Activated CD4-positive, alpha-beta T cell treated with anti-CD3 and anti-CD28 coated beads, Interleukin-2, Interleukin-6, amounts not matched to agents 100 ng/mL and 50 ng/mL, durations not matched to agents 16 hours and 8 hours (primary cell): ENCODE results near the gene ANAPC15.
"Not testable (repeated sequence)": the region's sequence is repeated elsewhere in the genome, so short reads cannot be mapped to it uniquely, and the experiment has no call there.

ENCODE experiments used
- DNase-seq: peaks from one replicate; pipeline ENCODE4 v3.0.0-alpha.2; 2020

The ANAPC15 gene

DNA sequence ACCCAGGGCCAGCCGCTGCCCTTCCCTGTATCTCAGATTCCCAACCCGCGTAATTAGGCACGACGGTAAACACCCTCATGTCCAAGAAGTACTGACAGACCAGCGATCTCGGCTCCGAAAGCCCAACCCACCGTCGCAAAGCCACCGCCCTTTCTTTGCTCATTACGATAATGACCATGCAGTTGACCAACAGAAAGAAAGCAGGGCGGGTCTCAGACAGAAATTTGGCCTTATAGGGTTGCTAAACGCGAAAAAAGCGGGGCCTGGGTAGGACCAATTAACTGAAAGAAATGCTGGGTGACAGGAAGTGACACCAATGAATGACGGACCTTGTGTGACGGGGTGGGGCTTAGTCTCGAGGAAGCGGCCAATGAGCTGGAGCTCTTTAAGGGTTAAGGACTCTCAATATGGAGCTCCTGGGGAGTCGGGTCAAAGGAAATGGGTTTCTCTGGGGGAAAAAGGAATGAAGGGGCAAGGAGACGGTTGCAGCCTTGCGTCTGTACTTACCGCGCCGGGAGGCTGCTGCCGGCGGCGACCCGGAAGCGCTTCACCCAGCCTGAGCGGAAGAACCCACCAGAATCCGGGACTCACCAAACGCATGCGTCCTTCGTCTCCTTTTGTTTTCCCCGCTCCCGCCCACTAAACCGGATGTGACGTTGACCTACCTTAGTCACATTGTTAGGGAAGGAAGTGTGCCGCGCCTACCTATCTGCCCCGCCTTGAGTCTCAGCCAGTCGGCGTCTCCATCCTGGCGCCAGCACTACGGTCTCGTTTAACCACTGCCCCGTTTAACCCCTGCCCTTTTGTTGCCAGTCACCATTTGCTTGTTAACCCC lies at the start of gene ANAPC15:
Gene ANAPC15, minus strand, starts transcription at position 553 of the 835 bp plus-strand sequence. CDS start 1,419 bp downstream, outside the sequence.
- peak; percentile 99 for DNase-seq

DNA sequence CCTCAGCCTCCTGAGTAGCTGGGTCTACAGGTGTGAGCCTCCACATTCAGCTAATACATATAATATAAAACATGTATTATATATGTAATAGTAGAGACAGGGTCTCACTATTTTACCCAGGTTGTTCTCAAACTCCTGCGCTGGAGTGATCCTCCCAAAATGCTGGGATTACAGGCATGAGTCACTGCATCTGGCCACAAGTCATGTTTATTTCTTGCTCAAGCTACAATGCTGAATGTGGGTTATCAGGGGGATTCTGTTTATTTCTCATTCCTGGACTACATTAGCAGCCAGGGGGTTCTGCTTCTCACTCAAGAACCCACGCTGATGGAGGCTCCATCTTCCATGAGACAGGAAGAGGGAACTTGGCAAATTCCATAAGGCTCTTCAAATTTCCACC lies 47.8 kb upstream of the ANAPC15 start:
- DNase-seq, result no peak

DNA sequence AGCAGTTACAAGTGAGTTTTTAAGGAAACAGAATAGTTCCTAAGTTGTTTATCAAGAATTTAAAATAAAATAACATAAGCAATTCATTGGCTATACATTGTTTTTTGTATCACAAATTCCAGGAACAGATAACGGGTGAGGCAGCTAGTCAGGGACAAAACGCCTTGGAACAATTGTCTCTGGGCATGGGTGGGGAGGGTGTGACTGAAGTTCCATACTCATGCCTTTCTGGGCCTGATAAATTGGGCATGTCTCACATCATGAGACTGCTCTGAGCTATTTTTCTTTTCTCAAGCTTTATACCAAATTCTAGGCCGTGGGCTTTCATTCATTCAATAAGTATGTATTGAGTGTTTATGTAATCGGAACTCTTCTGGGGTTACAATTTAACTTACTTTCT lies 44.6 kb upstream of the ANAPC15 start:
- DNase-seq, result no peak

- no peak for DNase-seq
Measured at GRCh38 chr11:72155751-72156150, 43.3 kb upstream of the ANAPC15 start.

GRCh38 chr11:72154816-72155215 lies 42.3 kb upstream of the ANAPC15 start:
- no peak for DNase-seq

- DNase-seq, result not testable (repeated sequence)
Measured at GRCh38 chr11:72153874-72154273, 41.4 kb upstream of the ANAPC15 start.

DNA sequence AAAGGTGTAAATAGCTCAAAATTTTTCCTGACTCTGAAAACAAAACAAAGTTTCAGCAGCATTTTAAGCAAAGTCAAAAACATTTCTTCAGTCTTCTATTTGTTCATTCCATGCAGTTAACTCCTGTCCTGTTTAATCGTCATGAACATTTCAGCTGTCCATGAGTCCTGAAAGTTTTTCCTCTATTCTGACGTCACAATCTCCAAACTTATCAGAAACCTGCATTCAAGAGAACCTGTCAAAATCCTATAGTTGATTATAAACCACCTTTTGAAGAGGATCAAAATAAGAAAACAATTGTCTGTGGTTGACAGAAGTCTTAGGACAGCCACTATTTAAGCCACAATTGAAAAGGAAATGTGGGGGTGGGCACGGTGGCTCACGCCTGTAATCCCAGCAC lies 38.4 kb upstream of the ANAPC15 start:
- no peak for DNase-seq

GRCh38 chr11:72146625-72147024 lies 34.1 kb upstream of the ANAPC15 start:
- DNase-seq, result no peak

- no peak for DNase-seq
Measured at GRCh38 chr11:72144807-72145565, 32.5 kb upstream of the ANAPC15 start.

- DNase-seq, result not testable (repeated sequence)
Measured at GRCh38 chr11:72142543-72142942, 30.0 kb upstream of the ANAPC15 start.

DNA sequence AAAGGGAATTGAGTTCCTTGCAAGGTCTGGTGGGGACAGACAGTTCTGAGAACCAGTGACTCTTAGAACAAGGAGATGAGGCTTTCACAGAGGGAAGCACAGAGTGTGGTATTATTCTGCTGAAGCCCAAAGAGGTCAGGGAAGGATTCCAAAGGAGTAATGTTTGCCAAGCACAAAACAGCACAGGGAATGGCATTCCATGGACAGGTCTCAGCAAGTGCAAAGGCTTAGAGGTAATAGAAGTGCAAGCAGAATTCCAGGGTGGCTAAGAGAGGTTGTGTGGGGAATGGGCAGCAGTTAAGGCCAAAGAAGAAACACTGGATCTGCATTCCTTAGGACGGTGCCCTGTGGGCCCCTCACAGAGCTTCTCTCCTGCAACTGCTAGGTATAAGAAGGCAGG lies 29.6 kb upstream of the ANAPC15 start:
- not testable (repeated sequence) for DNase-seq

DNA sequence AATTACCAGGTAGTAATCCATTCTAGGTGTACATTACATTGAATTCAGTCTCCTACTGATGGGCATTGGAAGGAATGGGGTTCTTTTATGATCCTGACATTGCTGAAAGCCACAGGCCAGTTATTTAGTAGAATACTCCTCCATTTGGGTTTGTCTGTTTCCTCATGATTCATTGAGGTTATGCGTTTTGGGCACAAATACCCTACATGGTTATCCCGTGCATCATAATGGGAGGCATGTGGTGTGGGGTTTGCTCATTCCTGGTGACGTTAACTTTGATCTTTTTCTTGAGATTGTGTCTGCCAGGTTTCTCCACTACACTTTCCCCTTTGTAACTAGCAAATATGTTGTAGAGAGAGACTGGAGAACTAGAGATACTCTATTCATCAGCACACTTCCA lies 28.6 kb upstream of the ANAPC15 start:
- peak; percentile 88 for DNase-seq

DNA sequence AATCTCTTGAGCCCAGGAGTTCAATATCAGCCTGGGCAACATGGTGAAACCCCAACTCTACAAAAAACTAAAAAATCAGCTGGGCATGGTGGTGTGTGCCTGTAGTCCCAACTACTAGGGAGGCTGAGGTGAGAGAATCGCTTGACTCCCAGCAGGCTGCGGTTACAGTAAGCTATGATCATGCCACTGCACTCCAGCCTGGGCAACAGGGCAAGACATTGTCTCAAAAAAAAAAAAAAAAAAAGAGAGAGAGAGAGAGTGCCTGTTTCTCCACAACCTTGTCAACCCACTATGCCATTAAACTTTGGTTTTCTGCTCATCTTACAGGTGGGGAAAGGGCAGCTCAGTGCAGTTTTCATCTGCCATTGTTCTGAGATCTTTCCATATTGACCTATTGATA lies 28.2 kb upstream of the ANAPC15 start:
- no peak for DNase-seq

DNA sequence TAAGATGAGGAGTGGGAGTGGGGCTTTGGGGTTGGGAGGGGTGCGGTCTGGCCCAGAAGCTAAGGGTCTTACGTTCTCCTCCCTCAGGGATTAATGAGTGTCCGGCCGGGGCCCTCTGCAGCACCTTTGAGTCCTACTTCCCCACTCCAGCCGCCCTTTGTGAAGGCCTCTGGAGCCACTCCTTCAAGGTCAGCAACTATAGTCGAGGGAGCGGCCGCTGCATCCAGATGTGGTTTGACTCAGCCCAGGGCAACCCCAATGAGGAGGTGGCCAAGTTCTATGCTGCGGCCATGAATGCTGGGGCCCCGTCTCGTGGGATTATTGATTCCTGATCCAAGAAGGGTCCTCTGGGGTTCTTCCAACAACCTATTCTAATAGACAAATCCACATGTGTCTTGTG lies 27.0 kb upstream of the ANAPC15 start:
- DNase-seq, result no peak

- DNase-seq, result no peak
Measured at GRCh38 chr11:72138821-72139390, 26.4 kb upstream of the ANAPC15 start.

GRCh38 chr11:72136684-72137262 lies 24.3 kb upstream of the ANAPC15 start:
- DNase-seq, result no peak

- DNase-seq, result no peak
Measured at GRCh38 chr11:72135891-72136683, 23.6 kb upstream of the ANAPC15 start.

GRCh38 chr11:72135473-72135872 lies 23.0 kb upstream of the ANAPC15 start, which contains the start of gene FOLR3:
Gene FOLR3 (plus strand): TSS chr11:72135725. CDS start chr11:72135953, 228 bp downstream.
- not testable (repeated sequence) for DNase-seq

DNA sequence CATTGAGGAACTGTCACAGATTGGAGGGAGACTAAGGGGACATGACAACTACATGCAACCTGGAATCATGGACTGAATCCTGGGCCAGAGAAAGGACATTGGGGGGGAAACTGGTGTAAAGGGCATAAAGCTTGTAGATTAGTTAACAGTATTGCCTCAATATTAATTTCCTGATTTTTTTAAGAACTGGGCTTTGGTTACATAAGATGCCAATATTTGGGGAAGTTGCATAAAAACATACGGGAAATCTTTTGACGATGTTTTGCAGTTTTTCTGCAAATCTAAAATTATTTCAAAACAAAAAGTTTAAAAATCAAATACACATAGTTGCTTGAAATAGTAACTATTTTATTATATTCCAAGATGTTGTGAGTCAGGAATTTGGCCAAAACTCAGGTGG lies 20.2 kb upstream of the ANAPC15 start:
- DNase-seq, result no peak

DNA sequence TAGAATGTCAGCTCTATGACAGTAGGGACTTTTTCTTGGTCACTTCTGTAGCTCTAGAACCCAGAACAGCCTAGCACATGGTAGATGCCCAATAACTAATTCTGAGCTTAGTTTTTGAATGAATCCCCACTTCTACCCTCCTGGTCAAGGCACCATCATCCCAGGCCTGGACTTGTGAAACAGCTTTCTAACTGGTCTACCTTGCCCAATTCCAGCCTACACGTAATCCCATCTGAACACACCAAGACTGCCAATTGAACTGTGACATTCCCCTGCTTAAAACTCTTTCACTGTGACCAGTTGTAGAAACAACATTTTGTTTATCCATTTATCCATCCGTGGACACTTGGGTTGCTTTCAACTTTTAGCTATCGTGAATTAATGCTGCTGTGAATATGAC lies 16.9 kb upstream of the ANAPC15 start:
- no peak for DNase-seq

DNA sequence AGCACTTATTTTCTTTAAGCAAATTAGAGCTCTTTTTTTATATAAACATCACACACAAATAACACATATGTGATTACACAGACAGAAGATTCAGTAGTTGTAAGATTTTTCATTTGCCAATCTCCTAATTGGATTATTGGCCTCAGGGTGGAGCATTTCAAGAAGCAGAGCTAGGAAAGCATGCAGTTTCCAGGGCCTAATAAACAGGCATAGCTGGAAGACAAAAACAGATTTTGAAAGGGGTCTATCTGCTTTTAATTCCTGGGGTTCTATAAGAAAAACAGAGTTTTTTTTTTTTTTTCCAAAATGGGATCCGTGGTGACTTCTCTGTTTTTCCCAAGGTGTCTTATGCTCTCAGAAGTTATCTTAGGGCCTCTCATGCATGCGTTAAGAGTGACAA lies 15.4 kb upstream of the ANAPC15 start:
- DNase-seq, result no peak

DNA sequence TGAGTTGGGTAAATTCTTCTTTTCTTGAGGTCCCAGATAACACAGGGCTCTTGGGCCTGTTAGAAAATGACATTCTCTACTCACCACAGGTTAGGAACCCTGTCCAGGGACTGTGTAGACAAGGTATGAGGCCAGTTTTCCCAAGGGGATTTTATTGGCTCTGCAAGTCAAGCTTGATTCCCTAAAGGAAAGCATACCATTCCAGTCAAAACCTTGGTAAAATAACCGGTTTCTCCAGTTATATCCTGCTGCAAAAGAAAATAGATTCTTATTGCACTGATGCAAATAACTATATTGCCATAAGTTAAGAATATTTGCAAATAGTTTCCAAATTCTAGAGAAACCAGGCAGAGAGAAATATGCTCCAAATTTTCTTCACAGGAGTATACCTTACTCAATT lies 13.5 kb upstream of the ANAPC15 start:
- DNase-seq, result no peak
